Endothelial cell of umbilical vein (primary cell): ENCODE results near the gene DAAM1. TPM values are rescaled to one million over a fixed set of nuclear protein-coding genes. Genes with fewer than 3 reads are reported as not detected.

Source experiments
- BruUV-seq: library from RNA; stranded (reverse); fragments of 400-500 nt; replicated peaks from 2 replicates; lab custom pipeline; 2021; lab: Mats Ljungman, UMichigan
- CTCF ChIA-PET: fragments of 300-600, 350-600 bp; sonication (Branson Sonifier 250); formaldehyde crosslinking; loops from one replicate; lab custom pipeline; 2021; ENCODE audit warnings: antibody characterized with exemption, inconsistent platforms; lab: Charles Lee
- POLR2A ChIA-PET: fragments of 300-600, 350-600 bp; sonication (Branson Sonifier 250); formaldehyde crosslinking; loops from one replicate; lab custom pipeline; 2021; ENCODE audit warnings: antibody characterized with exemption, inconsistent platforms; lab: Charles Lee
- DNase-seq: peaks from one replicate; pipeline ENCODE4 v3.0.0-alpha.2; 2011; ENCODE audit warnings: low read depth, low spot score
- FAIRE-seq: peaks from 2 replicates; lab custom pipeline; 2011; peaks lifted over from hg19 to GRCh38; lab: Jason Lieb, UNC
- H2AFZ ChIP-seq: 2 replicates; pipeline ENCODE4 v1.6.0; 2012; ENCODE audit warnings: low read depth, low read length, control low read depth, inconsistent platforms
- H3K27ac ChIP-seq: 2 replicates; pipeline ENCODE4 v1.5.1; 2011; ENCODE audit warnings: low read depth, mild to moderate bottlenecking, control low read depth, low read length, moderate library complexity; ENCODE audit not compliant: insufficient read depth
- H3K27me3 ChIP-seq, 2 experiments: 2 replicates each; pipeline versions ENCODE4 v1.6.0 to v1.6.1; 2011; ENCODE audit warnings: low read length in 2 of 2, mixed read lengths in 1 of 2; ENCODE audit not compliant: control insufficient read depth in 2 of 2, insufficient read depth in 2 of 2
- H3K36me3 ChIP-seq, 2 experiments: 2 replicates in 1 of 2; 3 replicates in 1 of 2; pipeline ENCODE4 v1.5.1; 2011; ENCODE audit warnings: low read length in 2 of 2, mild to moderate bottlenecking in 1 of 2, moderate library complexity in 1 of 2; ENCODE audit not compliant: control insufficient read depth in 2 of 2, insufficient read depth in 2 of 2; ENCODE audit errors: extremely low read depth in 1 of 2
- H3K4me1 ChIP-seq: 3 replicates; pipeline ENCODE4 v1.5.1; 2011; ENCODE audit warnings: mild to moderate bottlenecking, low read length; ENCODE audit not compliant: control insufficient read depth, insufficient read depth; ENCODE audit errors: extremely low read depth
- H3K4me2 ChIP-seq: 2 replicates; pipeline ENCODE4 v1.6.1; 2011; ENCODE audit warnings: low read length, control low read depth, mixed read lengths; ENCODE audit not compliant: insufficient read depth
- H3K4me3 ChIP-seq, 3 experiments: fragments of 200-600 bp in 1 of 3; sonication (generic), shearing (Covaris generic) in 1 of 3; replicated peaks in 1 of 3; 2 replicates each; pipeline ENCODE4 v1.5.1; 2011 to 2016; ENCODE audit warnings: control low read depth in 3 of 3, low read length in 3 of 3, mild to moderate bottlenecking in 2 of 3, inconsistent platforms in 1 of 3, low read depth in 1 of 3, moderate library complexity in 1 of 3; ENCODE audit not compliant: insufficient read depth in 1 of 3
- H3K79me2 ChIP-seq: 2 replicates; pipeline ENCODE4 v1.6.0; 2012; ENCODE audit warnings: low read length, inconsistent platforms; ENCODE audit not compliant: control insufficient read depth, insufficient read depth
- H3K9ac ChIP-seq: replicated peaks from 2 replicates; pipeline ENCODE3; 2011; ENCODE audit warnings: low read length, control low read depth; ENCODE audit not compliant: insufficient read depth; ENCODE audit errors: extremely low read depth
- H3K9me1 ChIP-seq: replicated peaks from 3 replicates; pipeline ENCODE4 v1.6.0; 2011; ENCODE audit warnings: mild to moderate bottlenecking, low read length; ENCODE audit not compliant: control insufficient read depth, insufficient read depth; ENCODE audit errors: extremely low read depth
- H3K9me3 ChIP-seq: replicated peaks from 2 replicates; pipeline ENCODE4 v1.5.1; 2012; ENCODE audit warnings: low read length, inconsistent platforms; ENCODE audit not compliant: control insufficient read depth, insufficient read depth
- H4K20me1 ChIP-seq: replicated peaks from 2 replicates; pipeline ENCODE3; 2011; ENCODE audit warnings: mild to moderate bottlenecking, low read length; ENCODE audit not compliant: control insufficient read depth, insufficient read depth; ENCODE audit errors: extremely low read depth
- CTCF ChIP-seq, 2 donors: IDR thresholded peaks; 1 replicate in 1 of 2; 2 replicates in 1 of 2; pipeline ENCODE4 v1.5.1; 2011; ENCODE audit warnings: low read length in 2 of 2, mild to moderate bottlenecking in 2 of 2, moderate library complexity in 2 of 2, control low read depth in 1 of 2, inconsistent platforms in 1 of 2, low read depth in 1 of 2; ENCODE audit not compliant: insufficient read depth in 1 of 2; ENCODE audit errors: extremely low read depth in 1 of 2
- EZH2 ChIP-seq: IDR thresholded peaks from 2 replicates; pipeline ENCODE4 v1.6.1; 2012; ENCODE audit warnings: borderline replicate concordance, low read depth, mild to moderate bottlenecking, moderate library complexity, low read length, inconsistent platforms; ENCODE audit not compliant: severe bottlenecking
- FOS ChIP-seq: IDR thresholded peaks from 2 replicates; pipeline ENCODE4 v1.6.1; 2011; ENCODE audit warnings: mild to moderate bottlenecking, low read length, moderate library complexity, borderline replicate concordance; ENCODE audit not compliant: insufficient read depth
- GATA2 ChIP-seq: IDR thresholded peaks from 2 replicates; pipeline ENCODE4 v1.7.0; 2011; ENCODE audit warnings: low read depth, mild to moderate bottlenecking, moderate library complexity, mixed read lengths, low read length; ENCODE audit not compliant: insufficient read length, insufficient read depth
- JUN ChIP-seq: IDR thresholded peaks from 2 replicates; pipeline ENCODE4 v1.6.1; 2011; ENCODE audit warnings: borderline replicate concordance, low read depth; ENCODE audit not compliant: insufficient read length, insufficient read depth
- MAX ChIP-seq: IDR thresholded peaks from 2 replicates; pipeline ENCODE4 v1.6.1; 2011; ENCODE audit not compliant: insufficient read depth, insufficient read length
- MYC ChIP-seq: IDR thresholded peaks from one replicate; pipeline ENCODE4 v1.6.1; 2011; ENCODE audit warnings: mild to moderate bottlenecking, low read depth, low read length
- POLR2A ChIP-seq: IDR thresholded peaks from 2 replicates; pipeline ENCODE4 v1.6.1; 2012; ENCODE audit warnings: low read depth, mild to moderate bottlenecking, control low read depth, low read length
- POLR2AphosphoS5 ChIP-seq: IDR thresholded peaks from 2 replicates; pipeline ENCODE4 v1.6.1; 2012; ENCODE audit warnings: low read depth, mild to moderate bottlenecking, control low read depth, low read length, moderate library complexity; ENCODE audit not compliant: insufficient read depth
- dilution Hi-C: fragments of 300-500 bp; cut with MboI; formaldehyde crosslinking; loops from one replicate; pipeline ENCODE4 v1.15.0; 2019; ENCODE audit warnings: low sequenced_read_pairs; ENCODE audit not compliant: extremely low pct_ligation_motif_present
- intact Hi-C: fragments of 100-400 bp; cut with micrococcal nuclease; formaldehyde crosslinking; loops from one replicate; pipeline ENCODE4 v1.10.0; 2022
- polyA plus RNA-seq, 4 experiments: library from polyadenylated mRNA; depleted of rRNA in 3 of 4; stranded (reverse) in 3 of 4; unstranded in 1 of 4; fragments of >200 nt; gene quantifications; 2 replicates each; pipeline versions ENCODE4 v1.2.1 to v1.2.3, GENCODE V29; 2011 to 2012; ENCODE audit warnings: missing spikeins in 1 of 4
- total RNA-seq: library from RNA; stranded (reverse); gene quantifications from 2 replicates; pipeline ENCODE4 v1.2.3, GENCODE V29; 2021

DAAM1 gene
- total and polyA plus RNA-seq, 2 donors (not counting 3 experiments of a cell fraction or from before 2014, with no cell fraction given): 10.2 to 25.3 TPM

GRCh38 chr14:59377491-59377890, 189.0 kb downstream of the DAAM1 start:
- intact Hi-C loops (no loop called here), dilution Hi-C loops (no loop called here)
- Histone ChIP-seq H3K9me1 (no peaks in the 10 kb centered on the region), H3K79me2 (no peaks in the 10 kb centered on the region), H3K4me1 (no peaks in the 10 kb centered on the region), H3K9ac (no peak overlapping the region), H3K27me3 (no peaks in the 10 kb centered on the region), H3K36me3 (no peaks in the 10 kb centered on the region), H2AFZ (no peak overlapping the region), H3K9me3 (no peaks in the 10 kb centered on the region), H3K27ac (no peak overlapping the region), H3K4me3 (no peak overlapping the region), H3K4me2 (no peak overlapping the region), H4K20me1 (no peaks in the 10 kb centered on the region)
- ChIA-PET POLR2A (no interaction called here), CTCF (interaction anchor here (1.3 kb wide), 1 partner anchor 9 kb away, joined by 5 read pairs; no protein-coding TSS in a partner anchor)
- TF ChIP-seq POLR2A: no peak
- TF ChIP-seq FOS: no peak
- TF ChIP-seq MYC: no peak
- TF ChIP-seq EZH2: no peak
- TF ChIP-seq JUN: no peak
- TF ChIP-seq POLR2AphosphoS5: no peak
- TF ChIP-seq MAX: no peak
- no peak for TF ChIP-seq GATA2
- DNase-seq (no peak), FAIRE-seq (no peak)
- no TSS peak for BruUV-seq

GRCh38 chr14:59377991-59378601, 189.6 kb downstream of the DAAM1 start:
- Histone ChIP-seq H3K4me1 (no peaks in the 10 kb centered on the region), H2AFZ (no peak overlapping the region), H4K20me1 (no peaks in the 10 kb centered on the region), H3K27ac (no peak overlapping the region), H3K27me3 (no peaks in the 10 kb centered on the region), H3K79me2 (no peaks in the 10 kb centered on the region), H3K9ac (no peak overlapping the region), H3K9me1 (no peaks in the 10 kb centered on the region), H3K9me3 (no peaks in the 10 kb centered on the region), H3K4me2 (no peak overlapping the region), H3K36me3 (no peaks in the 10 kb centered on the region), H3K4me3 (no peak overlapping the region)
- dilution Hi-C loops (no loop called here), intact Hi-C loops (no loop called here)
- ChIA-PET POLR2A (no interaction called here), CTCF (interaction anchor here (1.3 kb wide), 1 partner anchor 10 kb away, joined by 5 read pairs; no protein-coding TSS in a partner anchor)
- BruUV-seq: no TSS peak
- TF ChIP-seq CTCF (IDR thresholded peaks at IDR 0.05; ENCODE audit: extremely low read depth in 1 of 2, insufficient read depth in 1 of 2, low read depth in 1 of 2, low read length in 2 of 2) (no peak), POLR2AphosphoS5 (no peak), JUN (no peak), MYC (no peak), FOS (no peak), GATA2 (no peak)
- FAIRE-seq (no peak), DNase-seq (no peak)
